Endodermal cell (in vitro differentiated cells): ENCODE data around the gene RNF150. TPM values are rescaled to one million over a fixed set of nuclear protein-coding genes. Genes with fewer than 3 reads are reported as not detected.

ENCODE experiments used
- DNase-seq: peaks from one replicate; pipeline ENCODE4 v3.0.0-alpha.2; 2017
- H3K27ac ChIP-seq: 2 replicates; pipeline ENCODE4 v1.5.1; 2013; ENCODE audit warnings: mild to moderate bottlenecking, low read depth, low read length, moderate library complexity
- H3K27me3 ChIP-seq: 2 replicates; pipeline ENCODE4 v1.6.1; 2013; ENCODE audit warnings: mild to moderate bottlenecking, low read length, moderate library complexity; ENCODE audit not compliant: insufficient read depth, control insufficient read depth, poor library complexity, severe bottlenecking
- H3K36me3 ChIP-seq: 2 replicates; pipeline ENCODE4 v1.7.0; 2013; ENCODE audit warnings: mild to moderate bottlenecking, low read length, moderate library complexity; ENCODE audit not compliant: control insufficient read depth, insufficient read depth
- H3K4me1 ChIP-seq: one replicate; pipeline ENCODE4 v1.7.0; 2013; ENCODE audit warnings: low read length; ENCODE audit not compliant: control insufficient read depth, insufficient read depth
- H3K4me3 ChIP-seq: 2 replicates; pipeline ENCODE4 v1.5.1; 2013; ENCODE audit warnings: mild to moderate bottlenecking, low read length, moderate library complexity
- H3K9ac ChIP-seq: 2 replicates; pipeline ENCODE4 v1.6.1; 2013; ENCODE audit warnings: mild to moderate bottlenecking, low read length, moderate library complexity; ENCODE audit not compliant: poor library complexity, severe bottlenecking; ENCODE audit errors: extremely low read depth
- H3K9me3 ChIP-seq: 2 replicates; pipeline ENCODE4 v1.6.1; 2013; ENCODE audit warnings: mild to moderate bottlenecking, low read length, moderate library complexity; ENCODE audit not compliant: control insufficient read depth
- H3K27ac Mint-ChIP-seq: 2 replicates; pipeline ENCODE4 v1.8.0; 2020; ENCODE audit warnings: mixed read lengths
- H3K27me3 Mint-ChIP-seq: 2 replicates; pipeline ENCODE4 v1.8.0; 2021; ENCODE audit warnings: mild to moderate bottlenecking, mixed read lengths; ENCODE audit not compliant: insufficient read depth
- H3K36me3 Mint-ChIP-seq: 2 replicates; pipeline ENCODE4 v1.8.0; 2020; ENCODE audit warnings: low read depth, mixed read lengths
- H3K4me1 Mint-ChIP-seq: 2 replicates; pipeline ENCODE4 v1.8.0; 2020; ENCODE audit warnings: mixed read lengths
- H3K4me3 Mint-ChIP-seq: 2 replicates; pipeline ENCODE4 v1.8.0; 2020; ENCODE audit warnings: mild to moderate bottlenecking, moderate library complexity, mixed read lengths
- H3K9me3 Mint-ChIP-seq: 2 replicates; pipeline ENCODE4 v1.8.0; 2020; ENCODE audit warnings: mild to moderate bottlenecking, mixed read lengths
- WGBS, 2 experiments: methylation state at CpG; one replicate each; pipeline versions ENCODE4 v1.1.5 to v1.1.7; 2013; ENCODE audit warnings: missing lambda C conversion rate in 2 of 2, mixed read lengths in 1 of 2; ENCODE audit not compliant: insufficient coverage in 1 of 2, insufficient read length in 1 of 2; 5-methylcytosine and 5-hydroxymethylcytosine counted together
- total RNA-seq, 2 donors: library from RNA; stranded (reverse); fragmentation: NEBNext Ultra II Directional in 1 of 2; extraction: Animal tissue kit (Norgen Biotek cat#: 25700) in 1 of 2; gene quantifications; 2 replicates in 1 of 2; 3 replicates in 1 of 2; pipeline ENCODE4 v1.2.1, GENCODE V29; 2021
- TF ChIP-seq, protein P1 (sequence below): fragments of 200-600 bp; sonication (generic); conservative IDR thresholded peaks from 2 replicates; pipeline ENCODE4 v1.5.0; 2021; ENCODE audit warnings: antibody characterized with exemption, mild to moderate bottlenecking

The RNF150 gene
- total RNA-seq, 2 donors from 2014 or later = 8.2 to 10.4 TPM

DNA sequence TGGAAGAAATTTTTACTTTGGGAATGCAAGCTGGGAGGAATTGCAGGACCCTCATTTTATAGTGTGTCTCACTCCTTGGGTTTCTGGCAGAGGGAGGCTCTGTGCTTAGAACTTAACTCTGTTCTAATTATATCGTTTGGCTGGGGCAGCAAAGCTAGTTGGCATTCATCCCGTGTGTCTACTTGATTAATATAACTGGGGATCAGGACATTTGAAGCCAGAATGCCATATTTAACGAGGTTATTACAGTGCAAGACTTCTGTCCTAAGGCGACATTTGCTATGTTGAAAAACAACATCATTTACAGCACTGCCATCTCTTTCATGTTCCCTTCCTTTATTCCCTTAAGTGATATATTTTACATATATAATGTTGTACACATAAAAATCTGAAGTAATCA is 198.0 kb downstream of the RNF150 start:
- Histone ChIP-seq H3K27me3 (peaks cover 48% of the 10 kb centered on the region), H3K27ac (no peak overlapping the region), H3K4me3 (no peak overlapping the region), H3K4me1 (no peaks in the 10 kb centered on the region), H3K36me3 (no peaks in the 10 kb centered on the region), H3K9ac (no peak overlapping the region), H3K9me3 (peaks cover 4% of the 10 kb centered on the region)
- WGBS, 2 experiments = 67 to 95% methylated on average over 2 to 4 of the region's 4 CpGs
- no peak for DNase-seq
- Mint-ChIP-seq H3K36me3 (no peaks in the 10 kb centered on the region), H3K27ac (no peak overlapping the region), H3K4me1 (peaks cover 20% of the 10 kb centered on the region), H3K4me3 (no peak overlapping the region), H3K9me3 (no peaks in the 10 kb centered on the region), H3K27me3 (peaks cover 14% of the 10 kb centered on the region)
- TF ChIP-seq, protein P1, sequence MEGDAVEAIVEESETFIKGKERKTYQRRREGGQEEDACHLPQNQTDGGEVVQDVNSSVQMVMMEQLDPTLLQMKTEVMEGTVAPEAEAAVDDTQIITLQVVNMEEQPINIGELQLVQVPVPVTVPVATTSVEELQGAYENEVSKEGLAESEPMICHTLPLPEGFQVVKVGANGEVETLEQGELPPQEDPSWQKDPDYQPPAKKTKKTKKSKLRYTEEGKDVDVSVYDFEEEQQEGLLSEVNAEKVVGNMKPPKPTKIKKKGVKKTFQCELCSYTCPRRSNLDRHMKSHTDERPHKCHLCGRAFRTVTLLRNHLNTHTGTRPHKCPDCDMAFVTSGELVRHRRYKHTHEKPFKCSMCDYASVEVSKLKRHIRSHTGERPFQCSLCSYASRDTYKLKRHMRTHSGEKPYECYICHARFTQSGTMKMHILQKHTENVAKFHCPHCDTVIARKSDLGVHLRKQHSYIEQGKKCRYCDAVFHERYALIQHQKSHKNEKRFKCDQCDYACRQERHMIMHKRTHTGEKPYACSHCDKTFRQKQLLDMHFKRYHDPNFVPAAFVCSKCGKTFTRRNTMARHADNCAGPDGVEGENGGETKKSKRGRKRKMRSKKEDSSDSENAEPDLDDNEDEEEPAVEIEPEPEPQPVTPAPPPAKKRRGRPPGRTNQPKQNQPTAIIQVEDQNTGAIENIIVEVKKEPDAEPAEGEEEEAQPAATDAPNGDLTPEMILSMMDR = no peak

- 94% methylated on average over 2 of the region's 2 CpGs; no CpG with 5 or more reads in 1 of the 2 experiments for WGBS, 2 experiments
- Histone ChIP-seq H3K36me3 (no peaks in the 10 kb centered on the region), H3K9ac (no peak overlapping the region), H3K27ac (no peak overlapping the region), H3K4me1 (no peaks in the 10 kb centered on the region), H3K27me3 (peaks cover 24% of the 10 kb centered on the region), H3K4me3 (no peak overlapping the region), H3K9me3 (peaks cover 4% of the 10 kb centered on the region)
- peaks cover 9% of the 10 kb centered on the region for H3K4me1 Mint-ChIP-seq
- no peaks in the 10 kb centered on the region for H3K36me3 Mint-ChIP-seq
- no peak overlapping the region for H3K27ac Mint-ChIP-seq
- H3K4me3 Mint-ChIP-seq = no peak overlapping the region
- TF ChIP-seq, protein P1 = no peak
- DNase-seq = no peak
- H3K27me3 Mint-ChIP-seq = no peaks in the 10 kb centered on the region
- H3K9me3 Mint-ChIP-seq = no peaks in the 10 kb centered on the region
These were observed 200.7 kb downstream of the RNF150 start for GRCh38 chr4:140932501-140933045.

DNA sequence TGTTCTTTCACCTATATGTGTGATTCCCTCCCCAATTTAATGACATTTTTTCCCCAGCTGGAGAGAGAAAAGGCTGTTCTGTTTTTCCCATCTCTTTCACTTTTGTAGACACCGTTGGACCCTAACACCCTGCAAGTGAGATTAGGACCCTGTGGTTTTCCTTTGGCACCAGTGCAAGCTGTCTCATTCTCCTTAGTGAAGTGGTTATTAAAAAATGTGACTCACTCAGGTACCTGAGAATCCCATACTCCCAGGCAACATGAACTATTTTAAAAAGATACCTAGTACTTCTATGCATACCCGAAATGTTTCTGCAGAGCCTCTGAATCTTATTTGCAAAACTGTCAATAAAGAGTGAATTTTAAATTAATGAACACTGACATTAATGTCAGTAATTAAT is 201.4 kb downstream of the RNF150 start:
- Histone ChIP-seq H3K4me3 (no peak overlapping the region), H3K36me3 (no peaks in the 10 kb centered on the region), H3K9me3 (peaks cover 4% of the 10 kb centered on the region), H3K9ac (no peak overlapping the region), H3K27ac (no peak overlapping the region), H3K27me3 (peaks cover 21% of the 10 kb centered on the region), H3K4me1 (no peaks in the 10 kb centered on the region)
- Mint-ChIP-seq H3K9me3 (no peaks in the 10 kb centered on the region), H3K27ac (no peak overlapping the region), H3K27me3 (no peaks in the 10 kb centered on the region), H3K4me1 (peaks cover 9% of the 10 kb centered on the region), H3K4me3 (no peak overlapping the region), H3K36me3 (no peaks in the 10 kb centered on the region)
- TF ChIP-seq, protein P1 = no peak
- no peak for DNase-seq
- WGBS, 2 experiments = 97 to 100% methylated on average over 1 to 2 of the region's 2 CpGs
